D721Med (cell line): ENCODE measurements around the gene UBE2J2.

Source experiments
- DNase-seq: peaks from one replicate; pipeline ENCODE4 v3.0.0; 2011; ENCODE audit warnings: low spot score; ENCODE audit not compliant: insufficient read length
- FAIRE-seq: peaks from 2 replicates; lab custom pipeline; 2011; peaks lifted over from hg19 to GRCh38; lab: Jason Lieb, UNC
- TF ChIP-seq, protein P1 (sequence below): IDR thresholded peaks from 2 replicates; pipeline ENCODE4 v1.5.1; 2012; ENCODE audit warnings: mild to moderate bottlenecking, control low read depth; ENCODE audit not compliant: insufficient read depth; ENCODE audit errors: missing control alignments

UBE2J2 gene

DNA sequence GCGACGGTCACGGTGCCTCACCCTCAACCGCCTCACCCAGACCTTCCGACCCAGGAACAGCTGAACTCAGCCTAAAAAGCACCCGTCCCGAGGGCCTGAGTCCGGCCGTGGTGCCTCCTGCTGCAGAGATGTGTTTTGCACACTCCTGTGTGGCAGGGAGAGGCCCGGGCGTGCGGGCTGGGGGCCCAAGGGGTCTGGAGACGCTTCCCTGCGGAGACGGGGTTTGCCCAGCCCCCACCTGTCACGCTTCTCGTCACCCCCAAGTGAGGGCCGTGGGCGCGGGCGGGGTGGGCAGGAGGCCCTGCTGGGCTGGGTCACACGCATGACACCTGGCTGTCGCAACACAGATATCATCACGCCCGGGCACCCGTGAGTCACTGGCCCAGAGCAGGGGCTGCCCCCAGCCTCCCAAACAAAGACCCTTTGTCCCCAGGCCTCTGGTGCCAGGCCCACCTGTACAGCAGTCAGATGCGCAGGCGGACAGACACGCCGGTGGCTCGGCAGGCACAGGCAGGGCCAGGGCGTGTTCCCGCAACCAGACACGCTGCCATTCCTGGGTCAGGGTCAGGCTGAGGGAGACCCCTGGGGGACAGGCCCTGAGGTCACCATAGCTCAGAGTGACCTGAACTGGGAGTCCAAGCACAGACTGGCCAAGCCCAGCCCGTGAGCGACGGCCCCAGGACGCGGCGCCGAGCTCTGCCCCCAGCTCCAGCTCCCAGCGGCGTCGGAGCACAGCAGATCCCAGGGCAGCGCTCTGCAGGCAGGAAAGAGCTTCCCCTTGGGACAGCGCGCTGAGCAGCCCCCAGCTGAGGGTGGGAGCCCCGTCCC lies 35.6 kb downstream of the UBE2J2 start:
- no peak for FAIRE-seq
- TF ChIP-seq, protein P1, sequence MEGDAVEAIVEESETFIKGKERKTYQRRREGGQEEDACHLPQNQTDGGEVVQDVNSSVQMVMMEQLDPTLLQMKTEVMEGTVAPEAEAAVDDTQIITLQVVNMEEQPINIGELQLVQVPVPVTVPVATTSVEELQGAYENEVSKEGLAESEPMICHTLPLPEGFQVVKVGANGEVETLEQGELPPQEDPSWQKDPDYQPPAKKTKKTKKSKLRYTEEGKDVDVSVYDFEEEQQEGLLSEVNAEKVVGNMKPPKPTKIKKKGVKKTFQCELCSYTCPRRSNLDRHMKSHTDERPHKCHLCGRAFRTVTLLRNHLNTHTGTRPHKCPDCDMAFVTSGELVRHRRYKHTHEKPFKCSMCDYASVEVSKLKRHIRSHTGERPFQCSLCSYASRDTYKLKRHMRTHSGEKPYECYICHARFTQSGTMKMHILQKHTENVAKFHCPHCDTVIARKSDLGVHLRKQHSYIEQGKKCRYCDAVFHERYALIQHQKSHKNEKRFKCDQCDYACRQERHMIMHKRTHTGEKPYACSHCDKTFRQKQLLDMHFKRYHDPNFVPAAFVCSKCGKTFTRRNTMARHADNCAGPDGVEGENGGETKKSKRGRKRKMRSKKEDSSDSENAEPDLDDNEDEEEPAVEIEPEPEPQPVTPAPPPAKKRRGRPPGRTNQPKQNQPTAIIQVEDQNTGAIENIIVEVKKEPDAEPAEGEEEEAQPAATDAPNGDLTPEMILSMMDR, result no peak
- no peak for DNase-seq

DNA sequence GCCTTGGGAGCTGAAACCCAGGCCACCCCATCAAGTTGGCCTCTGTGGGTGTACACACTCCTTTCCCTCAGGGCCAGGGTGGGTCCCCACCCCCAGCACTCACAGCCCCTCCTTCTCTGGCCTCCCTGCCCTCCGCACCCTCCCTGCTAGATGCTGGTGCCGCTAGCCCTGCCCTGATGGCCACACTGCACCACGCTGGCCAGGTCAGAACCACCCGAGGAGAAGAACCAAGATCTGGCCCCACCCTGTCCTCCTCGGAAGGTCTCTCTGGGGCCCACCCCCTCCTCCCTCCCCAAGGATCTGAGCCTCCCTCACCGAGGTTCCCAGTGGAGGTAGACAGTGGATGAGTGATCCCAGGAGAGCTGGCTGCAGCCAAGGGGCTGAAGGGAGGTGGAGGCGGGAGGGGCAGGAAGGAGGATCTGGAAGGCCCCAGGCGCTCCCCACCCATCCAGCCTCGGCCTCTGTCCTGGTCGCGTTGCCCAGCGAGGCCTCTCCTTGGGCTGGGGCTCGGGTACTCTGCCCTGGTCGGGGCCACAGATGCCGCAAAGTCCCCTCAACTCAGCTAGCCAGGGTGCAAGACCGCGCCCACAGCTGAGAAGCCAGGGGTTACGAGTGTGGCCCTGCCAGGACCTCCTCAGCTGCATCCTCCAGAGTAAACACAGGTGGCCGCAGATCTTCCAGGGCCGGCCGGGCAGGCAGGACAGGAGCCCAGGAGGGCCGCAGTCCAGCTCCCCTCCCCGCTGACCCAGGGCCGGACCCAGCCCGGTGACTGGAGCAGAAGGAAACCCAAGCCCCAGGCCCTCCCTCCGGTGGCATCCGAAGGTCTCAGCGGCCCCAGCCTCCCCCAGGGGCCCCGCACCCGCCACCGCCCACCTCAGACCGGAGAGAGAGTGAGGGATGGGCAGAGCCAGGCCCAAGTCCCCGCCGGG lies 36.4 kb downstream of the UBE2J2 start:
- TF ChIP-seq, protein P1, result no peak
- DNase-seq (no peak), FAIRE-seq (no peak)

DNA sequence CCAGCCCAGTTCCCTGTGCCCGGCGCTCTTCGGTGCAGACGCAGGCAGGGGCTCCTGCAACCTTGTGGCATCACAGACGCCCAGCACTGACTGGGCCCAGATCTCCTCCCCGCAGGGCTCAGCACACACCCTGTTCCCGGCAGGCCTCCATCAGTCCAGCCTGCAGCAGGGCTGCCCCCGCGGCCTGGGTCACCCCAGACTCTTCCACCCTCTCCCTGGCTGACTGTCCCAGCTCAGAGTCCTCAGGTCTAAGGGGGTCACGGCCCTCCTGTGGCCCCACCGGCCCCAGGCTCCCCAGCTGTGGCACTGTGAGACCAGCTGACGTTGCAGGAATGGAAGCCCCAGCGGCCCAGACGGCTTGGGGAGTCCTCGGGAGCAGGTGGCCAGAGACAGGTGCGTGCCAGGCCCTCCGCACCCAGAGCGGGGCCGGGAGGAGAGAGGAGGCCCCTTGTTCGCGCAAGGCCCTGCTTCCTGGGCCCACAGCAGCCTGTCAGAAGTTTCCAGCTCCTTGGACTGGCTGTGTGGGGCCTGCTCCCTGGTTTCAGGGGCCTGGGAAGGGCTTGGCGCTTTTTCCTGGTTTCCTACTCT lies 37.4 kb downstream of the UBE2J2 start:
- TF ChIP-seq, protein P1, result no peak
- DNase-seq, result no peak
- FAIRE-seq, result no peak

DNA sequence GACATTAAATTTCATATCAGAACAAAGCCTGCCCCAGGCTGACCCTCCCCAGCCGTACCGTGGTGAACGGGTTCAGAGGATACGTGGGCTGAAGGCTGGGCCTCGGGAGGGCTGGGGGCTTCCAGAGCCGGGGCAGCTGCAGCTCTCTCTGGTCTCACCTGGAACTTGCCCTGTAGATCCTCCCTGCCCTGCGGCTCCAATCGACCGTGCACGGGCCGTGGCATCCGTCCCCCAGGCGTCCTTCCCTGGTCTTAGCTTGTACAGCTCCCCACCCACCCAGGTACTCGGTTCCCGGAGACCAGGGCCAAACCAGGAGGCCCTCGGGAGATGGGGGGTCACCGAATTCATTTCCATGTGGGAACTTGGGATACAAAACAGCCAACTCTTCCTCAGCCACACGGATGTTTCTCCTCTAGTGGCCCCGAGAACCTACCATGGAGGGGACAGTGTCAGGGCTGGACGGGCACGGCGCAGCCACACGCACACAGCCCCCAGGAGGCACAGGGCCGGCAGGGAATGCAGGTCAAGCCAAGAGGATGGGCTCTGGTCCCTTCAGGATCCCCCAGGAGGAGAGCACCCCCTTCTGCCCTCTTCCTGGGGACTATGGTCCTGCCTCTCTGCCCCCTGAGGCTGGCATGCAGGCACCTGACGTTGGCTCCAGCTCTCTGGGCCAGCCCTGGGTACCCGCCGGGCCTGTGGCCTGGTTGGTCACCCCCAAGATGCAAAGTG lies 38.5 kb downstream of the UBE2J2 start:
- DNase-seq (no peak), FAIRE-seq (no peak)
- TF ChIP-seq, protein P1, result no peak

DNA sequence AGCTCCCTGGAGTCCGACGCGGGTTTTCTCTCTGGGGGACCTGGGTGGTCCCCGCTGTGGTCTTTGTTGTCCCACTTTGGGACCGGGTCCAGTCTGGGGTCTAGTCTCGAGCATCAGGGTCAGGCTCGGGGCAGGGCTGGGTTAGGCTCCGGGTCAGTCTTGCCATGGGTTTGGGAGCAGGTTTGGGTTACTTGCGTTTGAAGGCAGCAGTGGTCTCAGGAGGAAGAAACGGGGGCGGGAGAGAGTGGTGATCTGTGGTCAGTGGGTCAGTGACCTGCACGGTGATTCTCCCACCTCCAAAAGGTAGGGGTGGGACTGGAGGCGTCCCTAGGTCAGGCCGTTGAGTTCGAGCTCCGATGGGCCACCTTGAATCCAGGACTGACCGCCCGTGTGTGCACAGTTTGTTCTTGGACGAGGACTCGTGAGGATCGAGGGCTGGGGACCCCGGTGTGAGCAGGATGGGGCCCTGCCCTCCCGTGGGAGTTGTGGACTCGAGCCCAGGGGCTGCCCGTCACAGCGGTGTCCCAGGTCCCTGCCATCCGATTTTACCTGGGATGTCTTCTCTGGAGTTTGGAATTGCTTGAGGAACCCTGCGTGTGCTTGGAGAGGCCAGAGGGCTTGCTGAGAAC lies 39.4 kb downstream of the UBE2J2 start:
- DNase-seq (no peak), FAIRE-seq (no peak)
- TF ChIP-seq, protein P1, result no peak

DNA sequence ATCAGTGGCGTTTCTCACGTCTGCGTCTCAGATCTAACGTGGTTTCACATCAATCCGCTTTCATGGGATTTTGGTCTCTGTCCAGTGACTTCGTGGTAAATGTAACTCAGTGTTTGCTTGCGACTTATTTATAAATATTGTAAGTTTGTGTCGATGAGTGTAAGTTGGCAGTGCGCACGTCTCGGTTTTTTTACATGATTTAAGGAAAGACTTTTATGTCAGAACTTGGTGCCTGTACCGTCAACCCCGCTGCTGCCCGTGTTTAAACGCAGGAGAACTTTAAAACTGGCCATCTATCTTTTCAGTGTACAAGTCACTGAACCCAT lies 40.1 kb downstream of the UBE2J2 start:
- DNase-seq, result no peak
- FAIRE-seq, result no peak
- TF ChIP-seq, protein P1, result no peak
